Measurements from ENCODE around the gene SYCE3.

GRCh38 chr22:50576070-50576469 is 13.4 kb upstream of the SYCE3 start:
- TF ChIP-seq CTCF (conservative IDR thresholded peaks at IDR 0.05; ENCODE audit: low read depth, low read length) (peak; percentile 50), EZH2 (IDR thresholded peaks at IDR 0.05; ENCODE audit: borderline replicate concordance, low read depth, low read length, poor library complexity, severe bottlenecking) (no peak)
